ENCODE data around the gene SMIM38.
A peak's percentile ranks its signal among the peaks of the same experiment; 100 is the strongest.

SMIM38 gene

DNA sequence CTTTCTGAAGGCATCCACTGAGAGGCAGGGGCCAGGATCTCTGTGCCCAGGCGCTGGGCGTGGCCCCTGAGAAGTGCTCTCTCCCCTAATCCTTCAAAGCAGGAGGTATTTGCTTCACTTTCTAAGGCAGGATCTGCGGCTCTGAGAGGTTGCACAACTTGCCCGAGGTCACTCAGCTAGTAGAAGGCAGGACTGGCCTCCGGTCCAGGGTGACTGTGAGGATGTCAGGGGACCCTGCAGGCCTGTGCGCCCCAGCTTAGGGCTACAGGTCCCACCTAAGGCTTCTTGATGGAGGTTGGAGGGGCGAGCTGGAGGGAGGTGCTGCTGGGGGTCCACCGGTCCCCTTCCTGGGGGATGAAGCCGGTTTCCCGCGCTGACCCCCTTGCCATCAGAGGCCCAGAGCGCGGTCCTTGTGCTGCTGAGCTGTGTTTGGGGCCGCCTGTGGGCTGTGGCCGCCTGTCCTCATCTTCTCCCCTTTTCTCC lies 979 bp downstream of the SMIM38 start:
- peak overlapping the region; percentile 79 for H2BK12ac ChIP-seq (ENCODE audit: low read length)
- no CpG with 5 or more reads among the region's 15 CpGs for WGBS, 2 donors (ENCODE audit: extremely low coverage in 2 of 2, insufficient read length in 2 of 2, insufficient replicate concordance in 1 of 2)
- H3K4me1 ChIP-seq (ENCODE audit: control insufficient read depth in 2 of 2, insufficient read depth in 1 of 2, low read depth in 1 of 2, low read length in 2 of 2), result peaks cover 19 to 26% of the 10 kb centered on the region in 2 donors
- peaks cover 0 to 13% (median 0%) of the 10 kb centered on the region in 3 experiments for H3K27me3 ChIP-seq (ENCODE audit: control insufficient read depth in 3 of 3, insufficient read depth in 3 of 3, low read depth in 1 of 3, low read length in 3 of 3)
- peak overlapping the region; percentile 83 for H3K27ac ChIP-seq (replicated peaks; ENCODE audit: low read length)
- peak overlapping the region; percentile 56 for H2BK120ac ChIP-seq (ENCODE audit: low read depth, low read length)
- H3K4me2 ChIP-seq (ENCODE audit: insufficient read depth, low read length, poor library complexity, severe bottlenecking), result no peak overlapping the region
- H4K8ac ChIP-seq (ENCODE audit: low read depth, low read length), result no peak overlapping the region
- no peaks in the 10 kb centered on the region for H3K79me1 ChIP-seq (ENCODE audit: low read depth, low read length)
- H3K36me3 ChIP-seq (replicated peaks in 1 of 2; ENCODE audit: control insufficient read depth in 2 of 2, insufficient read depth in 2 of 2, low read length in 2 of 2), result no peaks in the 10 kb centered on the region
- peak overlapping the region; percentile 47 for H3K23ac ChIP-seq (ENCODE audit: low read depth, low read length, poor library complexity)
- peak overlapping the region; percentile 99 for H2AFZ ChIP-seq (ENCODE audit: low read length)
- H3K18ac ChIP-seq (ENCODE audit: low read length), result peak overlapping the region; percentile 99
- no peak overlapping the region for H3K4me3 ChIP-seq (ENCODE audit: low read length in 2 of 2)
- peaks cover 0 to 4% of the 10 kb centered on the region in 2 donors for H3K9me3 ChIP-seq (replicated peaks in 1 of 2; ENCODE audit: control insufficient read depth in 2 of 2, insufficient read depth in 1 of 2, low read depth in 1 of 2, low read length in 2 of 2)
- H3K14ac ChIP-seq (ENCODE audit: low read length), result peak overlapping the region; percentile 56
- DNase-seq (ENCODE audit: low spot score), result no peak
- peak overlapping the region; percentile 44 for H4K91ac ChIP-seq (ENCODE audit: low read depth, low read length, poor library complexity)
- H2BK15ac ChIP-seq (ENCODE audit: low read length), result peak overlapping the region; percentile 99
- peak overlapping the region; percentile 96 for H3K4ac ChIP-seq (ENCODE audit: low read length)
- peak overlapping the region; percentile 99 for H2AK5ac ChIP-seq (ENCODE audit: low read depth, low read length)
- H2BK5ac ChIP-seq (ENCODE audit: low read length), result peak overlapping the region; percentile 85
- peak overlapping the region; percentile 68 for H3K9ac ChIP-seq (ENCODE audit: low read depth, low read length, poor library complexity)

DNA sequence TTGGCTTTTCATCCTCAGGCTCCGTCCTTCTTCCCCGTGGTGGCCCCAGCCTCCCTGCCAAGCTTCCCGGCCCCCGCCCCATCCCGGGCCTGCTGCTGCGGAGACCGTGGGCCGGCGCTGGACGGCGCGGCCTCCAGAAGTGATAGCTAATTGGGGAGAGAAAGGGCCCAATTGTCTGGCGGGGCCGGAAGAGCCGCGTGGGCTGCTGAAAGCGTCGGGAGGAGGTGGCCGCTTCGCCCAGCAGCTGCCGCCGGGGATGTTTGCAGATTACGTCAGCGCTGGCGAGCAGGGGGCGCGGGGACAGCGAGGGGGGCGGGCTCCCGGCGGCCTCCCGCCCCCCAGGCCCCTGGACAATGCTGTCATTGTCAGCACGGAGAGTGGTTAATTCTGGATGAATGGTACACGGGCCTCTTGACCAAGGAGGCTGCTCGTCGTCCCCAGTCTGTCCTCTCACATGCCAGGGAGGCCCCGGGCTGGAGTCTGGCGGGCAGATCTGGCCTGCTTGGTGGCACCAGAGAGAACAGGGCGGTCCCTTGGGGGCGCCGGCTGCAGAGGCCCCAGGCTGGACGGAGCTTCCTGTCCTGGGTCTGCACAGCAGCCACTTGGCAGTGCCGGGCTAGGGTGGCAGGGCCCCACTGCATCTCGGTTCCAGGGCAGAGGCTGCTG lies 1.6 kb downstream of the SMIM38 start:
- Histone ChIP-seq H2BK12ac (ENCODE audit: low read length) (peak overlapping the region; percentile 93), H2BK5ac (ENCODE audit: low read length) (peak overlapping the region; percentile 95), H4K91ac (ENCODE audit: low read depth, low read length, poor library complexity) (peak overlapping the region; percentile 94), H3K79me1 (ENCODE audit: low read depth, low read length) (no peaks in the 10 kb centered on the region), H3K4me3 (ENCODE audit: low read length in 2 of 2) (no peak overlapping the region), H3K27me3 (ENCODE audit: control insufficient read depth in 3 of 3, insufficient read depth in 3 of 3, low read depth in 1 of 3, low read length in 3 of 3) (peaks cover 0 to 10% (median 0%) of the 10 kb centered on the region in 3 experiments), H2AFZ (ENCODE audit: low read length) (peak overlapping the region; percentile 99), H3K4me2 (ENCODE audit: insufficient read depth, low read length, poor library complexity, severe bottlenecking) (peak overlapping the region; percentile 45), H3K4ac (ENCODE audit: low read length) (peak overlapping the region; percentile 96), H2BK15ac (ENCODE audit: low read length) (peak overlapping the region; percentile 99), H3K9ac (ENCODE audit: low read depth, low read length, poor library complexity) (peak overlapping the region; percentile 82), H4K8ac (ENCODE audit: low read depth, low read length) (peak overlapping the region; percentile 88), H3K23ac (ENCODE audit: low read depth, low read length, poor library complexity) (peak overlapping the region; percentile 89), H2AK5ac (ENCODE audit: low read depth, low read length) (peak overlapping the region; percentile 99), H3K14ac (ENCODE audit: low read length) (peak overlapping the region; percentile 98), H3K36me3 (replicated peaks in 1 of 2; ENCODE audit: control insufficient read depth in 2 of 2, insufficient read depth in 2 of 2, low read length in 2 of 2) (no peaks in the 10 kb centered on the region), H3K27ac (replicated peaks; ENCODE audit: low read length) (peak overlapping the region; percentile 83), H3K18ac (ENCODE audit: low read length) (peak overlapping the region; percentile 100), H3K9me3 (replicated peaks in 1 of 2; ENCODE audit: control insufficient read depth in 2 of 2, insufficient read depth in 1 of 2, low read depth in 1 of 2, low read length in 2 of 2) (peaks cover 0 to 4% of the 10 kb centered on the region in 2 donors), H2BK120ac (ENCODE audit: low read depth, low read length) (peak overlapping the region; percentile 97), H3K4me1 (ENCODE audit: control insufficient read depth in 2 of 2, insufficient read depth in 1 of 2, low read depth in 1 of 2, low read length in 2 of 2) (peaks cover 19 to 24% of the 10 kb centered on the region in 2 donors)
- peak; percentile 75 for DNase-seq (ENCODE audit: low spot score)
- WGBS, 2 donors (ENCODE audit: extremely low coverage in 2 of 2, insufficient read length in 2 of 2, insufficient replicate concordance in 1 of 2), result no CpG with 5 or more reads among the region's 44 CpGs

DNA sequence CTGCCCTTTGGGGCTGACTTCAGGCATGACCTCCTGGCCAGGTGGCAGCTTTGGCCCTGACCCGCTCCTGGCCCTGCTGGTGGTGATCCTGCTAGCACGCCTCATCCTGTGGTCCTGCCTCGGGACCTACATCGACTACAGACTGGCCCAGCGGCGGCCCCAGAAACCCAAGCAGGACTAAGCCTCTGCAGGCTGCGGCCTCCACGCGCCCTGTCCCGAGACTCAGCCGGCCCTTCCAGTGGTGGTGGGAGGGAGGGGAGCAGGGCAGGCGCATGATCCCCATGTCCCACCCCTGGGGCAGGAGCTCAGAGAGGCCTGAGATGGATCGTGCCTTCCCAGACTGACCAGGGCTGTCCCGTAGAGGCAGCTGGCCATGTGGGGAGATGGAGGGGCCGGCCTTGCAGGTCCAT lies 2.1 kb downstream of the SMIM38 start:
- H2AK5ac ChIP-seq (ENCODE audit: low read depth, low read length), result peak overlapping the region; percentile 98
- H3K9me3 ChIP-seq (replicated peaks in 1 of 2; ENCODE audit: control insufficient read depth in 2 of 2, insufficient read depth in 1 of 2, low read depth in 1 of 2, low read length in 2 of 2), result peaks cover 0 to 4% of the 10 kb centered on the region in 2 donors
- peak overlapping the region; percentile 93 for H2BK12ac ChIP-seq (ENCODE audit: low read length)
- H2AFZ ChIP-seq (ENCODE audit: low read length), result peak overlapping the region; percentile 99
- H3K27ac ChIP-seq (replicated peaks; ENCODE audit: low read length), result peak overlapping the region; percentile 74
- no peak overlapping the region for H3K4me3 ChIP-seq (ENCODE audit: low read length in 2 of 2)
- H3K4me2 ChIP-seq (ENCODE audit: insufficient read depth, low read length, poor library complexity, severe bottlenecking), result peak overlapping the region; percentile 45
- DNase-seq (ENCODE audit: low spot score), result no peak
- peak overlapping the region; percentile 97 for H2BK120ac ChIP-seq (ENCODE audit: low read depth, low read length)
- peak overlapping the region; percentile 95 for H2BK5ac ChIP-seq (ENCODE audit: low read length)
- peaks cover 16 to 21% of the 10 kb centered on the region in 2 donors for H3K4me1 ChIP-seq (ENCODE audit: control insufficient read depth in 2 of 2, insufficient read depth in 1 of 2, low read depth in 1 of 2, low read length in 2 of 2)
- peak overlapping the region; percentile 82 for H3K9ac ChIP-seq (ENCODE audit: low read depth, low read length, poor library complexity)
- peak overlapping the region; percentile 93 for H3K4ac ChIP-seq (ENCODE audit: low read length)
- no CpG with 5 or more reads among the region's 15 CpGs for WGBS, 2 donors (ENCODE audit: extremely low coverage in 2 of 2, insufficient read length in 2 of 2, insufficient replicate concordance in 1 of 2)
- no peaks in the 10 kb centered on the region for H3K79me1 ChIP-seq (ENCODE audit: low read depth, low read length)
- H3K36me3 ChIP-seq (replicated peaks in 1 of 2; ENCODE audit: control insufficient read depth in 2 of 2, insufficient read depth in 2 of 2, low read length in 2 of 2), result no peaks in the 10 kb centered on the region
- H3K18ac ChIP-seq (ENCODE audit: low read length), result peak overlapping the region; percentile 100
- H4K8ac ChIP-seq (ENCODE audit: low read depth, low read length), result peak overlapping the region; percentile 88
- peak overlapping the region; percentile 96 for H2BK15ac ChIP-seq (ENCODE audit: low read length)
- H3K14ac ChIP-seq (ENCODE audit: low read length), result peak overlapping the region; percentile 98
- H3K27me3 ChIP-seq (ENCODE audit: control insufficient read depth in 3 of 3, insufficient read depth in 3 of 3, low read depth in 1 of 3, low read length in 3 of 3), result peaks cover 0 to 4% (median 0%) of the 10 kb centered on the region in 3 experiments
- H4K91ac ChIP-seq (ENCODE audit: low read depth, low read length, poor library complexity), result peak overlapping the region; percentile 94
- H3K23ac ChIP-seq (ENCODE audit: low read depth, low read length, poor library complexity), result peak overlapping the region; percentile 89
